Duodenal mucosa (tissue), 2 donors: Measurements from ENCODE around the gene ANKRD22.

Experiments
- H3K27ac ChIP-seq: one replicate; pipeline ENCODE4 v1.7.0; 2013; ENCODE audit warnings: low read depth, low read length
- H3K27me3 ChIP-seq, 2 donors: one replicate each; pipeline ENCODE4 v1.7.0; 2013; ENCODE audit warnings: low read length in 2 of 2, control low read depth in 1 of 2; ENCODE audit not compliant: insufficient read depth in 2 of 2, control insufficient read depth in 1 of 2
- H3K36me3 ChIP-seq, 2 donors: one replicate each; pipeline ENCODE4 v1.7.0; 2013; ENCODE audit warnings: low read length in 2 of 2, control low read depth in 1 of 2; ENCODE audit not compliant: insufficient read depth in 2 of 2, control insufficient read depth in 1 of 2
- H3K4me1 ChIP-seq, 2 donors: one replicate each; pipeline ENCODE4 v1.7.0; 2013; ENCODE audit warnings: low read length in 2 of 2, control low read depth in 1 of 2; ENCODE audit not compliant: insufficient read depth in 2 of 2, control insufficient read depth in 1 of 2
- H3K4me3 ChIP-seq, 2 donors: one replicate each; pipeline ENCODE4 v1.7.0; 2013; ENCODE audit warnings: low read length in 2 of 2, low read depth in 1 of 2
- H3K9ac ChIP-seq, 2 donors: one replicate each; pipeline ENCODE4 v1.7.0; 2013; ENCODE audit warnings: low read length in 2 of 2, low read depth in 1 of 2
- H3K9me3 ChIP-seq, 2 donors: one replicate each; pipeline ENCODE4 v1.7.0; 2013; ENCODE audit warnings: low read length in 2 of 2, control low read depth in 1 of 2; ENCODE audit not compliant: control insufficient read depth in 1 of 2

Gene ANKRD22

DNA sequence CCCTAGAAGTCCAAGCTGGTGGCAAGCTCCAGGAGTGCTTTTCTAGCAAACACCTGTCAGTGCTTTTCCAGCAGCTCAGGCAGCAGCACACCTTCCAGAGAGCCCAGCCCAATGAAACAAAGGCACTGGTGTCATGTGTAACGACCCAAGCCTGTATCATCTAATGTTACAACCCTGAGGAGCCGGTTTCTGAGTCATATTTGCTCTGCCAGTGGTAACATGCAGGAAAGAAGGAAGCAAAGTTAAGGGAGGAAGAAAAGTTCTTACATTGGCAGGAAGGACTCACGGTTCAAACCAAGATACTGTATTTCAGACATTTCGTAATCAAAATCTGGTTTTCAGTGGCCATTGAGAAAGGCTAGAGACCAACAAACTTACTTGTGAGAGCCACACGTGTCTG lies at the start of gene ANKRD22:
Gene ANKRD22, minus strand, starts transcription at position 139 of the 400 bp plus-strand sequence. CDS start 237 bp downstream, outside the sequence.
- H3K4me3 ChIP-seq: peak within 1 kb of the TSS; percentile 17 to 23
- peaks cover 7 to 40% of the 10 kb centered on the region in 2 donors for H3K4me1 ChIP-seq

GRCh38 chr10:88899886-88900285 lies 48.2 kb upstream of the ANKRD22 start:
- Histone ChIP-seq H3K4me3 (no peak overlapping the region), H3K9me3 (no peaks in the 10 kb centered on the region), H3K9ac (no peak overlapping the region), H3K27me3 (no peaks in the 10 kb centered on the region), H3K36me3 (peaks cover 0 to 9% of the 10 kb centered on the region in 2 donors), H3K27ac (no peak overlapping the region), H3K4me1 (peaks cover 70 to 74% of the 10 kb centered on the region in 2 donors)

More for the DNA sequence above, at the start of gene ANKRD22:
- peak within 1 kb of the TSS in 1 of 2 donors; percentile 40 for H3K9ac ChIP-seq
- no peak within 1 kb of the TSS for H3K27ac ChIP-seq
- no peaks in the 10 kb centered on the region for H3K36me3 ChIP-seq
- H3K27me3 ChIP-seq: no peaks in the 10 kb centered on the region
- H3K9me3 ChIP-seq: no peaks in the 10 kb centered on the region

- peaks cover 72 to 74% of the 10 kb centered on the region in 2 donors for H3K4me1 ChIP-seq
- H3K4me3 ChIP-seq: no peak overlapping the region
Observed at GRCh38 chr10:88898727-88899126, 47.1 kb upstream of the ANKRD22 start.

GRCh38 chr10:88896994-88897853 lies 45.6 kb upstream of the ANKRD22 start:
- peaks cover 65 to 71% of the 10 kb centered on the region in 2 donors for H3K4me1 ChIP-seq
- peak overlapping the region in 1 of 2 donors; percentile 53 for H3K9ac ChIP-seq
- H3K27me3 ChIP-seq: no peaks in the 10 kb centered on the region
- H3K36me3 ChIP-seq: peaks cover 0 to 5% of the 10 kb centered on the region in 2 donors
- H3K27ac ChIP-seq: peak overlapping the region; percentile 69
- H3K9me3 ChIP-seq: no peaks in the 10 kb centered on the region
- H3K4me3 ChIP-seq: peak overlapping the region in 1 of 2 donors; percentile 13

More at GRCh38 chr10:88898727-88899126, 47.1 kb upstream of the ANKRD22 start:
- H3K27ac ChIP-seq: no peak overlapping the region
- H3K36me3 ChIP-seq: peaks cover 0 to 9% of the 10 kb centered on the region in 2 donors
- H3K27me3 ChIP-seq: no peaks in the 10 kb centered on the region
- H3K9me3 ChIP-seq: no peaks in the 10 kb centered on the region
- no peak overlapping the region for H3K9ac ChIP-seq

GRCh38 chr10:88896372-88896993 lies 44.8 kb upstream of the ANKRD22 start:
- Histone ChIP-seq H3K4me3 (peak overlapping the region; percentile 10 to 13), H3K27me3 (no peaks in the 10 kb centered on the region), H3K27ac (peak overlapping the region; percentile 69), H3K9ac (peak overlapping the region in 1 of 2 donors; percentile 53), H3K4me1 (peaks cover 58 to 64% of the 10 kb centered on the region in 2 donors), H3K9me3 (no peaks in the 10 kb centered on the region), H3K36me3 (no peaks in the 10 kb centered on the region)

GRCh38 chr10:88895250-88895649 lies 43.6 kb upstream of the ANKRD22 start:
- peak overlapping the region in 1 of 2 donors; percentile 21 for H3K9ac ChIP-seq

GRCh38 chr10:88893611-88894010 lies 42.0 kb upstream of the ANKRD22 start:
- Histone ChIP-seq H3K27me3 (no peaks in the 10 kb centered on the region), H3K9ac (peak overlapping the region in 1 of 2 donors; percentile 10), H3K9me3 (no peaks in the 10 kb centered on the region), H3K36me3 (no peaks in the 10 kb centered on the region), H3K4me3 (no peak overlapping the region), H3K4me1 (peaks cover 43 to 47% of the 10 kb centered on the region in 2 donors), H3K27ac (no peak overlapping the region)

More at GRCh38 chr10:88895250-88895649, 43.6 kb upstream of the ANKRD22 start:
- H3K9me3 ChIP-seq: no peaks in the 10 kb centered on the region
- H3K36me3 ChIP-seq: no peaks in the 10 kb centered on the region
- no peaks in the 10 kb centered on the region for H3K27me3 ChIP-seq
- no peak overlapping the region for H3K27ac ChIP-seq
- no peak overlapping the region for H3K4me3 ChIP-seq
- peaks cover 49 to 53% of the 10 kb centered on the region in 2 donors for H3K4me1 ChIP-seq

DNA sequence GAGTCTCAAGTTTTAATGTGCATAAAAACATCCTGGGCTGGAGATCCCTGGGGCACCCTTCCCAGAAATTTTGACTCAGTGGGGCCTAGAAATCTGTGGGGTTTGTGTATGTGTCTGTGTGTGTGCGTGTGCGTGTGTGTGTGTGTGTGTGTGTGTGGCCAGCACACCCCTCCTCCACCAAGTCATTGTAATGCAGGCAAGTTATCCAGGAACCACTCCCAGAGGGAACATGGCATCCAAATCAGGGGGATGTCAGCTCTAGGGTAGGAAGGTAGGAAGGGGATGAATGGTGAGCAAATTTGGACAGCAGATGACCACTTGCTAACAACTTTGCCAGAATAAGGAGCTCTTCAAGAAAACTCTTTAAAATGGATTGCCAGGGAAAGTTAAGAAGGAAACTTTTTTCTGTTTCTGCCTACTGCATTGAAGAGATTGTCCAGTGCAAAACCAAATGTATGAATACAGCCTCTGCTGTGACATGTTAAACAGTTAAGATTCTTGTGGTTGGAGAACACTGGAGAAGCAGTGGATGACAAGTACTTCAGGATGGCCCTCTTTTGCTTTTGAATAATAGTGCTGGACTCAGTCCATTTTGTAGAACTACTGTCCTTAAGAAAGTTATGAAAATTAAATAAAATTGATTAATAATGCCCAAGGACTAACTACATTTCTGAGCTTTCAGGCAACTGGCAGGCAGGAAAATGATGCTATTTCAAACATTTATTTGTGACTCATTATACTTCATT lies 40.8 kb upstream of the ANKRD22 start:
- Histone ChIP-seq H3K36me3 (no peaks in the 10 kb centered on the region), H3K4me1 (peaks cover 35 to 41% of the 10 kb centered on the region in 2 donors), H3K27me3 (no peaks in the 10 kb centered on the region), H3K9me3 (no peaks in the 10 kb centered on the region), H3K4me3 (no peak overlapping the region), H3K27ac (no peak overlapping the region), H3K9ac (no peak overlapping the region)

DNA sequence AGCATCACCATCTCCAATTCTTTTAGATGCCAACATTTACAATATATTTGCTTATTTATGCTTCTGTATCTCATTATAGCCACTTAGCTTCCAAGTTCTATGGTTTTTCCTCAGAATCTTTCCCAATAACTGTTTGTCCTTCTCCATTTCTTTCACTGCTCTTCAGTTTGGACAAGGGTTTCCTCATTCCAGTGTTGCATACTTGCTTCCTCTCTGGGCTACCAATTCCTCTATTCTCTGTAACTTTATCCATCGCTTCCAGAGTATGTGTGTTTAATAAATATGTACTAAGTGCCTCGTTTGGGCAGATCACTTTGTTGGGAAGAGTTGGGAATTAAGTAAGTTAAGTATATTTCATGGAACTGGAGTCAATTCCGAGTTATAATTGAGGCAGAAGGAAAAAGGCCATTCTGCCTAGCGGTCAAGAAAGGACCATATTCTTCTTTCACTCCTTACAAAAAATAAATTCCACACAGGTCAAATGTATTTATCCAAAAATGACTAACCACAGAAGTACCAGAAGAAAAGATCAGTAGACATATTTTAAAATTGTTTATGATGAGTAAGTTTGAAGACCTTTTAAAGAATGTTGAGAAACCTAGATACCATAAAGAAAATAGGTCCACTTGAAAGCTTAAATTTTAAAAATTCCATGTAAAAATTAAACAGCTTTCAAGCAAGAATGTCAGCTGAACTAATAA lies 39.2 kb upstream of the ANKRD22 start:
- H3K36me3 ChIP-seq: no peaks in the 10 kb centered on the region
- no peak overlapping the region for H3K9ac ChIP-seq
- H3K9me3 ChIP-seq: no peaks in the 10 kb centered on the region
- H3K4me1 ChIP-seq: peaks cover 24 to 25% of the 10 kb centered on the region in 2 donors
- no peaks in the 10 kb centered on the region for H3K27me3 ChIP-seq
- no peak overlapping the region for H3K4me3 ChIP-seq
- H3K27ac ChIP-seq: no peak overlapping the region
